ENCODE data around the gene SLC15A4.

DNA sequence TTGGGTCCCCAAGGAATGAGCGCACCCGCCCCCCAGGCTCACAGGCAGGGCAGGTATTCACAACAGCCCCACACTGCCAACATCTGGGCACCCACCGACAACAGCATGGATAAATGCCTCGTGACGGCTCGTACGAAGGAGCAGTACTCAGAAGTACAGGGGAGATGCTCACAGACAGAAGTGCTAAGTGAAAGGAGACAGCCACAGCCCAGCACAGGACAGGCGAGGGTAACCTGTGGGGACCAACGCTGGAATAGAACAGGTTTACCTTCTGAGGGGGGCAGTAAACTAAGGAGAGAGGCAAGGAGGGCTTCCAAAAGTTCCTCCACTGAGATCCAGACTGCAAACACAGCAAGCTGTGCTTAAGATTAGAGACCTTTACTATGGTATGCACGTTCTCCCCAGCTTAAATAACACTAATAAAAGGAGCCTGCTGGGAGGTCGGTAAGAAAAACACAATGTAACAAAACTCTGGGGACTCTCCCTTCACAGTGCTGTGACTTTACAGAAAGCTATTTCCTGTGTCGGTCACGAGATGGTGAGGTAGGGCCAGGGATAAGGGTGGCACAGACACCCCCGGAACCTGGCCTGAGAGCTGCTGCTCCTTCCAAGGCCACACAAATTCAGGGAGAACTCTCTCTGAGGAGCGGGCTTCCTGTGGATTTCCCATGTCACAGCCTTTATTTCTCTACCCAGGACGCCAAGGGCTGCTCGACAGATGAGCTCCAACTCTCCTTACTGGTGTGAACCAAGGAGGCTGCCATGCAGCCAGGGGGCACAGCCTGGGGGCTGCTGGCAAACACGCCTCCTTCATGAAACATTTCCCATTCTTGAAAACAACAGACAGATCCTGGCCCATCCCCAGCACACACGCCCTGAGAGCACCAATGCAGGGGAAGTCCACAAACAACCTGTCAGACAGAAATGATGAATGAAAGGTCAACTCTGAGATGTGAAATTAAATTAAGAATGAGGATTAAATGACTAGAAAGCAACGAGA is 26.3 kb downstream of the SLC15A4 start:
- no peak for TF ChIP-seq POLR2A (IDR thresholded peaks at IDR 0.05)
- TF ChIP-seq EP300 (IDR thresholded peaks at IDR 0.05), result no peak
- TF ChIP-seq, protein P1, sequence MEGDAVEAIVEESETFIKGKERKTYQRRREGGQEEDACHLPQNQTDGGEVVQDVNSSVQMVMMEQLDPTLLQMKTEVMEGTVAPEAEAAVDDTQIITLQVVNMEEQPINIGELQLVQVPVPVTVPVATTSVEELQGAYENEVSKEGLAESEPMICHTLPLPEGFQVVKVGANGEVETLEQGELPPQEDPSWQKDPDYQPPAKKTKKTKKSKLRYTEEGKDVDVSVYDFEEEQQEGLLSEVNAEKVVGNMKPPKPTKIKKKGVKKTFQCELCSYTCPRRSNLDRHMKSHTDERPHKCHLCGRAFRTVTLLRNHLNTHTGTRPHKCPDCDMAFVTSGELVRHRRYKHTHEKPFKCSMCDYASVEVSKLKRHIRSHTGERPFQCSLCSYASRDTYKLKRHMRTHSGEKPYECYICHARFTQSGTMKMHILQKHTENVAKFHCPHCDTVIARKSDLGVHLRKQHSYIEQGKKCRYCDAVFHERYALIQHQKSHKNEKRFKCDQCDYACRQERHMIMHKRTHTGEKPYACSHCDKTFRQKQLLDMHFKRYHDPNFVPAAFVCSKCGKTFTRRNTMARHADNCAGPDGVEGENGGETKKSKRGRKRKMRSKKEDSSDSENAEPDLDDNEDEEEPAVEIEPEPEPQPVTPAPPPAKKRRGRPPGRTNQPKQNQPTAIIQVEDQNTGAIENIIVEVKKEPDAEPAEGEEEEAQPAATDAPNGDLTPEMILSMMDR (IDR thresholded peaks at IDR 0.05), result no peak
- TF ChIP-seq POLR2AphosphoS5 (IDR thresholded peaks at IDR 0.05), result no peak

Data from stomach (tissue), 4 donors.